DND-41 (cell line): ENCODE measurements around the gene NR5A1.

Experiments
- CTCF ChIP-seq: IDR thresholded peaks from 2 replicates; pipeline ENCODE4 v1.5.1; 2012; ENCODE audit warnings: borderline replicate concordance, low read length, moderate library complexity, mild to moderate bottlenecking; ENCODE audit not compliant: poor library complexity, severe bottlenecking; ENCODE audit errors: extremely low read depth
- EZH2 ChIP-seq: IDR thresholded peaks from 3 replicates; pipeline ENCODE4 v1.6.1; 2012; ENCODE audit warnings: borderline replicate concordance, low read depth, mild to moderate bottlenecking, moderate library complexity, low read length, inconsistent platforms; ENCODE audit not compliant: severe bottlenecking

- TF ChIP-seq CTCF: no peak
- TF ChIP-seq EZH2: no peak
These were observed 44.5 kb downstream of the NR5A1 start for GRCh38 chr9:124462739-124463138.
